Fibroblast of mammary gland (primary cell): ENCODE results near the gene ZFYVE27.

ENCODE experiments used
- DNase-seq: peaks from one replicate; pipeline ENCODE4 v3.0.0-alpha.2; 2010; ENCODE audit warnings: low read depth
- H3K4me3 ChIP-seq: 2 replicates; pipeline ENCODE4 v1.5.1; 2011; ENCODE audit warnings: low read depth, mild to moderate bottlenecking, low read length, moderate library complexity; ENCODE audit not compliant: control insufficient read depth
- CTCF ChIP-seq: conservative IDR thresholded peaks from 2 replicates; pipeline ENCODE4 v1.5.1; 2011; ENCODE audit warnings: low read depth, low read length, inconsistent platforms; ENCODE audit not compliant: control insufficient read depth, insufficient read depth

The ZFYVE27 gene

GRCh38 chr10:97736403-97736901 lies 476 bp upstream of the ZFYVE27 start:
- no peak for TF ChIP-seq CTCF
- no peak overlapping the region for H3K4me3 ChIP-seq
- DNase-seq = no peak

- DNase-seq = no peak
- no peak for TF ChIP-seq CTCF
Observed at GRCh38 chr10:97737770-97738265, 890 bp downstream of the ZFYVE27 start.

GRCh38 chr10:97738616-97739015 lies 1.7 kb downstream of the ZFYVE27 start:
- peak overlapping the region; percentile 89 for H3K4me3 ChIP-seq

More at GRCh38 chr10:97737770-97738265, 890 bp downstream of the ZFYVE27 start:
- peak overlapping the region; percentile 89 for H3K4me3 ChIP-seq

GRCh38 chr10:97740613-97741012 lies 3.7 kb downstream of the ZFYVE27 start:
- TF ChIP-seq CTCF = no peak
- H3K4me3 ChIP-seq = no peak overlapping the region
- DNase-seq = no peak

More at GRCh38 chr10:97738616-97739015, 1.7 kb downstream of the ZFYVE27 start:
- TF ChIP-seq CTCF = no peak
- no peak for DNase-seq

GRCh38 chr10:97743169-97743943 lies 6.4 kb downstream of the ZFYVE27 start:
- DNase-seq = no peak
- no peak for TF ChIP-seq CTCF

GRCh38 chr10:97744405-97745035 lies 7.6 kb downstream of the ZFYVE27 start:
- H3K4me3 ChIP-seq = no peak overlapping the region
- TF ChIP-seq CTCF = no peak
- no peak for DNase-seq

More at GRCh38 chr10:97743169-97743943, 6.4 kb downstream of the ZFYVE27 start:
- no peak overlapping the region for H3K4me3 ChIP-seq
